Measurements from ENCODE around the gene LUC7L2. TPM values are rescaled to one million over a fixed set of nuclear protein-coding genes. Genes with fewer than 3 reads are reported as not detected.

Gene LUC7L2
- total and polyA plus RNA-seq, 10 of the 15 experiments (the other 5 are each of a cell fraction or from before 2014, with no cell fraction given), result 31.7 to 98.7 (median 68.6) TPM

- TF ChIP-seq ZNF384 (IDR thresholded peaks at IDR 0.05; ENCODE audit: borderline replicate concordance, low read depth, low read length), result no peak
- no peak for TF ChIP-seq PBX3 (IDR thresholded peaks at IDR 0.05; ENCODE audit: insufficient replicate concordance, low read depth, low read length)
- TF ChIP-seq ZNF687 (IDR thresholded peaks at IDR 0.05), result no peak
Measured at GRCh38 chr7:139422126-139422525, 62.4 kb downstream of the LUC7L2 start (continued).

GRCh38 chr7:139423091-139423490, 63.4 kb downstream of the LUC7L2 start:
- Histone ChIP-seq H3K27ac (ENCODE audit: control insufficient read depth, insufficient read depth) (no peak overlapping the region), H3K4me2 (ENCODE audit: control insufficient read depth, insufficient read depth) (no peak overlapping the region), H4K20me1 (ENCODE audit: control insufficient read depth, insufficient read depth) (no peaks in the 10 kb centered on the region), H3K4me1 (ENCODE audit: control insufficient read depth, insufficient read depth, low read length) (no peaks in the 10 kb centered on the region), H3K9ac (ENCODE audit: control insufficient read depth, insufficient read depth, low read length) (no peak overlapping the region), H2AFZ (ENCODE audit: control insufficient read depth, low read depth, low read length) (no peak overlapping the region), H3K4me3 (no peak overlapping the region), H3K27me3 (replicated peaks in 1 of 2; ENCODE audit: control insufficient read depth in 2 of 2, insufficient read depth in 2 of 2, low read length in 1 of 2) (no peaks in the 10 kb centered on the region), H3K79me2 (ENCODE audit: control insufficient read depth, insufficient read depth, low read length) (no peaks in the 10 kb centered on the region), H3K9me3 (replicated peaks; ENCODE audit: control insufficient read depth, insufficient read depth, low read length) (no peaks in the 10 kb centered on the region), H3K36me3 (ENCODE audit: control insufficient read depth in 2 of 2, insufficient read depth in 2 of 2, low read length in 1 of 2) (peaks cover 1 to 12% of the 10 kb centered on the region in 2 experiments; a peak in 3 of 4 replicates)
- RAD21 ChIA-PET (ENCODE audit: unreplicated experiment), result interaction anchor here (1.6 kb wide), 1 partner anchor 12 kb away, joined by 6 read pairs; no protein-coding TSS in a partner anchor
- 100% methylated on average over 4 of the region's 4 CpGs for WGBS (ENCODE audit: insufficient coverage, insufficient replicate concordance, low lambda C conversion rate, missing lambda C conversion rate)
- no peak for DNase-seq (ENCODE audit: low read depth, low spot score)
- SMC1A ChIA-PET (ENCODE audit: uncharacterized antibody, unreplicated experiment), result interaction anchor here (0.7 kb wide), 1 partner anchor 11 kb away, joined by 3 read pairs; no protein-coding TSS in a partner anchor
- ATAC-seq, result no peak
- no peak for FAIRE-seq
- POLR2A ChIA-PET, result no interaction called here
- intact Hi-C loops (cut with micrococcal nuclease; ENCODE audit: unreplicated experiment) (no loop called here), in situ Hi-C loops (cut with MboI) (no loop called here)
- CTCF ChIA-PET, result interaction anchor here (0.7 to 4.5 kb wide), 2 partner anchors 9 to 11 kb away, joined by 3 to 28 read pairs; no protein-coding TSS in a partner anchor
- BruUV-seq (replicated peaks), result no TSS peak
- TF ChIP-seq CHD2 (IDR thresholded peaks at IDR 0.05; ENCODE audit: borderline replicate concordance, low read depth, low read length) (no peak), IKZF1 (conservative IDR thresholded peaks at IDR 0.05) (no peak), NBN (IDR thresholded peaks at IDR 0.05) (no peak), ZNF687 (IDR thresholded peaks at IDR 0.05) (no peak), MYB (IDR thresholded peaks at IDR 0.05; ENCODE audit: borderline replicate concordance, low read depth, low read length) (no peak), NR2C2 (IDR thresholded peaks at IDR 0.05; ENCODE audit: borderline replicate concordance, control insufficient read depth, insufficient read length, low read depth) (no peak)
